Head of caudate nucleus (tissue), 42 donors: ENCODE results near the gene MGAT4B.

ENCODE experiments used
- DNase-seq, 42 donors: peaks; one replicate each; pipeline versions ENCODE4 v3.0.0 to v3.0.0-alpha.2; 2020 to 2021; ENCODE audit warnings: mixed read lengths in 7 of 42
- intact Hi-C: fragments of 100-400 bp; cut with DNase I; formaldehyde crosslinking; loops from one replicate; pipeline ENCODE4 v1.15.0; 2022

The MGAT4B gene

DNA sequence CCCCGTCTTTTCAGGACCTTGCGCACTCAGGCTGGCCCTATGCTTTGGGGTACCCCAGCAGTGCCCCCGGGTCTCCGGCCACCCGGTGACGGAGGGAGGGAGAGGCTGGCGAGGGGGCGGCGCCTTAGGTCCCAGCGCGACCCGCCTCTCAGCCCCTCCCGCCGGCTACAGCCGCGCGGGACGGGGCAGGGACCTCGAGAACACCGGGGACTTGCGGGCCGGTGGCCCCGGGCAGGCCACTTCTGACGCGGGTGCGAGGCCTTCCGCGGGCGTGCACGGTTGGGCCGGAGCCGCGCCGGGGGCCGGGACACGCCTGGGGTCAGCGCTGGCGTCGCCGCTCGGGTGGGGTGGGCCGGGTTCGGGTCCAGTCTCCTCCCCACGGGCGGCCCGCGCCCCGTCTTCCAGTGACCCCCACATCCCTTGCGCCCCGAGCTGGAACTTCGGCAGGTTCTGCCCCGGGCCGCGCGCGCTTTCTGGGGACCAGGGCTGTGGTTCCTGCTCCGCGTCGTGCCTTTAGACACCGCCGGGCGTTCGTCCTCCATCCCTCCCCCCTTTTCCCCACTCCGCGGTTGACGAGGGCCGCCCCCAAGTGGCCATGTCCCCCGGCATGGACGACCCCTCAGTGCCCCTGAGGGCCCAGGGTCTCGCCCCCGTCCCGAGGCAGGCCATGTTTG lies 10.3 kb upstream of the MGAT4B start:
- peak in 7 of 42 donors; percentile 24 to 75 (median 46) for DNase-seq
- intact Hi-C loops = no loop called here

GRCh38 chr5:179816401-179816795 lies 9.7 kb upstream of the MGAT4B start:
- intact Hi-C loops = no loop called here
- DNase-seq = no peak

GRCh38 chr5:179815491-179816249 lies 9.0 kb upstream of the MGAT4B start:
- intact Hi-C loops = no loop called here
- DNase-seq = peak in 1 of 42 donors; percentile 3

DNA sequence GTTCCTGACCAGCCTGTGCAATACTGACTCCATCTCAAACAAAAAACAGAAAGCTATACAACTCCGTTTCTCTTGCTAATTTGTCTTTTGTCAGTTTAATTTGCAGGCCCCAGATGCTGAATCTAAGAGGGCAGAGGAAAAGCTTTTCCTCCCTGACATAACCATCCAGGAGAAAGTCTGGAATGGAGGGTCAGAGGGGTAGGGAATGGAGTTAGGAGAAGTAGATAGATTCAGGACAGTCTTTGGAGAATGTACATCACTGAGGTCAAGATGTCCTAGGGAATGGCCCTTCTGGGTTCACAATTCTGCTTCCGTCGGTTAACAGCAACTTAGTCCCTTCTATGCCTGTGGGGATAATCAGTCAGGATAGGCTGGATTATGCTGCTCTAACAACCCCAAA lies 7.4 kb upstream of the MGAT4B start:
- no peak for DNase-seq
- intact Hi-C loops = no loop called here

- intact Hi-C loops = no loop called here
Measured at GRCh38 chr5:179812997-179813607, 6.4 kb upstream of the MGAT4B start.

DNA sequence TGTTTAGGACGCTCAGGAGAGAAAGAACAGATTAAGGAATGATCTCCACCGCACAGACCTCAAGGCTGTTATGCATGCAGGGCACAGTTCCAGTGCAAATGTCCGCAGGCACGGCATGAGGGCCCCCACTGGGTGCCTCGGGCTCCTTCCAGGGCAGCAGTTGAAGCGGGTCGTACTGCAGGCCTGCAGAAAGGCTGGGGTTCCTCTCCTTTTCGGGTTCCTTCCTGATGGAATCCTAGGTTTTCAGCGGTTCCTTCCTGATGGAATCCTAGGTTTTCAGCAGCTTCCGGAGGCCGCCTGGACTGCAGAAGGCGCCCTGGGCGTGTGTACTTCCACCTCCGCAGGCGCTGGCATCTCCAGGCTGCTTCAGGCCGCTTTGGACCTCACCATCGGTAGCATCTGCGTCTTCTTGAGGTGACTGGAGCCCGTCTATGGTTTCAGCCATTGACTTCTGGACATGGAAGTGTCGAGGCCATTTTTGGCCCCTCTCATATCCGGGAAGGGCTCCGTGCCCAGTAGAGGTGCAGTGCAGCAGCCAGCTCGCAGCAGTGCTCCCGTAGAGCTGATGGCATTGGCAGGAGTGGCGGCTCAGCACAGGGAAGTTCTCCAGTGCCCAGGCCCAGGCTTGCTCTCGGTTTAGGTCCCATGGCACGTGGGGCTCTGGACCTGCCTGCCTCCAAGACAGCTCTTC lies 5.6 kb upstream of the MGAT4B start:
- no peak for DNase-seq

More at GRCh38 chr5:179812997-179813607, 6.4 kb upstream of the MGAT4B start:
- DNase-seq = no peak

GRCh38 chr5:179805529-179806249 lies 977 bp downstream of the MGAT4B start:
- peak in 19 of 42 donors; percentile 24 to 69 (median 45) for DNase-seq
- intact Hi-C loops = no loop called here

More for the DNA sequence above, 5.6 kb upstream of the MGAT4B start:
- intact Hi-C loops = no loop called here

DNA sequence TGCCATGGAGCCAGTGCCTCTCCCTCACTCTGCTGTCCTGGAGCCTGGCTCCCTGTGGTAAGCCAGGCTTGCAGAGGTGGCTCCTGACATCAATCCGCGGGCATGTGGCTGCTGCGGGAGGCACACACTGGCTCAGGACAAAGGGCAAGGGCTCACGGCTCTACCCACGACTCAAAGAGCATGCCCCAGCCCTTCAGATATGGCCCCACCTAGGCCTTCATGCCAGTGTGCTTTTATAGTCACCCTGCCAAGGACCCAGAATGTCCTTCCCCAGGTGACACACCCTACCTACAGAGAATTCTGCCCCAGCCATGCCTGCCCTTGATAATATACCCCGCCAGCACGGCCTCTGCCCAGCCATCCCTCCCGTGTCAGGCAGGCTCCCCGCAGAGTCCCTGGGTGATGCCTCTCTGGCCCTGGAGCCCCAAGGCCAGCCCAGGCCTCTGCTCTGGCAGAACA lies 1.6 kb downstream of the MGAT4B start:
- no peak for DNase-seq
- intact Hi-C loops = no loop called here

- intact Hi-C loops = no loop called here
- no peak for DNase-seq
Measured at GRCh38 chr5:179804555-179804947, 2.1 kb downstream of the MGAT4B start.

- no peak for DNase-seq
- intact Hi-C loops = no loop called here
Measured at GRCh38 chr5:179803651-179804554, 2.8 kb downstream of the MGAT4B start.

DNA sequence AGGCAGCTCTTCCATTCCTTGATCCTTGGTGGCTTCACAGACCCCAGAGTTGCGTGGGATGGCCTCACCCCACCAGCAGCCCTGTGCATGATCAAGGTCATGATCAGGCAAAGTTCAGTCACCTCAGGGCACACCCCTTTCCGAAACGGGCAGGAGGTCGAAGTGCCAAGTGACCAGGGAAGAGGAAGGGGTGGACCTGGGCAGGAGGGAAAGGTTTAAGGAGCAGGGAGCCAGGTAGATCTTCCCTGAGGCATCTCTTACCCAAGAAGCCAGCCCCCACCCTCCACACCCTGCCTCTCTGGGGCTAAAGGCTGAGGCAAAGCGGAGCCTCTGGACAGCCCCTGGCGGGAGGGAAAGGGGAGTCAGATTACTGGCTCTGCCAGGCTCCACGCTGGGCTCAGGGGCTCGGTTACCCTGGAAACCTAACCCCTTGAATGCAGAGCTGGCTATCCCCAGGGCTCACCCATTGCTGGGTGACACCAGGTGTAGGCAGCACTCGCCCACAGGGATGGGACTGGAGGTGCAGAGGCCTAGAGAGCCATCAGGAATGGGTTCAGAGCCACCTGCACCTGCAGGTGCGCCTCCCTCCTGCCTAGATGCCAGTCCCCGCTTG lies 3.6 kb downstream of the MGAT4B start:
- intact Hi-C loops = no loop called here
- DNase-seq = no peak

GRCh38 chr5:179802207-179802883 lies 4.3 kb downstream of the MGAT4B start:
- no peak for DNase-seq
- intact Hi-C loops = no loop called here

GRCh38 chr5:179801304-179802206 lies 5.1 kb downstream of the MGAT4B start:
- DNase-seq = peak in 33 of 42 donors; percentile 46 to 88 (median 67)
- intact Hi-C loops = no loop called here

- intact Hi-C loops = no loop called here
- no peak for DNase-seq
Measured at GRCh38 chr5:179800696-179801201, 5.9 kb downstream of the MGAT4B start.

- intact Hi-C loops = no loop called here
- no peak for DNase-seq
Measured at GRCh38 chr5:179800071-179800695, 6.5 kb downstream of the MGAT4B start.
